ENCODE measurements around the gene PRKG1.

PRKG1 gene

DNA sequence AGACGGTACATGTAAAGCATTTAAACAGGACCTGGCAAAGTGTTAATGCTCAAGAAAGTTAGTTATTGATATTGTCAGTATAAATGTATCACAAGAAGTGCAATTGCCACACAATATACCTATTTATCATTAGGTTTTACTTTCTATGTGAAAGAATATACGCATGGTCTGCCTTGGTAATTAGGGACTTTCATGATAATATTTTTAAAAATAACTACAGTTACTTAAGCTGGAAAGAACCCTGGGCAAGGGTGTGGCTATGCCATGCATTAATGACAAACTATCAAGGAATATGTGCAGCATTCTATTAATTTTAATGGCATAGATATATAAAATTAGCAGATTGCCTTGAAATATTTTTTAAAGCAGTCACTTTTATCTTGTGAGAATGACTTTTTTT lies 433.9 kb downstream of the PRKG1 start:
- Histone ChIP-seq H3K4me2 (ENCODE audit: low read length) (no peak overlapping the region), H4K20me1 (ENCODE audit: control insufficient read depth, insufficient read depth, low read depth, low read length) (no peaks in the 10 kb centered on the region), H3K4me1 (ENCODE audit: control insufficient read depth, low read length) (no peaks in the 10 kb centered on the region), H3K27ac (ENCODE audit: low read depth, low read length) (no peak overlapping the region), H3K4me3 (ENCODE audit: low read length) (no peak overlapping the region), H3K36me3 (ENCODE audit: control insufficient read depth, low read length) (no peaks in the 10 kb centered on the region), H3F3A (ENCODE audit: control insufficient read depth, insufficient read depth) (no peaks in the 10 kb centered on the region), H3K27me3 (ENCODE audit: control insufficient read depth, low read length) (no peaks in the 10 kb centered on the region), H3K9me3 (ENCODE audit: control insufficient read depth, insufficient read depth, low read length) (no peaks in the 10 kb centered on the region), H3K9me2 (replicated peaks; ENCODE audit: control insufficient read depth, low read length) (no peaks in the 10 kb centered on the region), H3K79me2 (ENCODE audit: control insufficient read depth, low read length) (no peaks in the 10 kb centered on the region)
- TF ChIP-seq, protein P1, sequence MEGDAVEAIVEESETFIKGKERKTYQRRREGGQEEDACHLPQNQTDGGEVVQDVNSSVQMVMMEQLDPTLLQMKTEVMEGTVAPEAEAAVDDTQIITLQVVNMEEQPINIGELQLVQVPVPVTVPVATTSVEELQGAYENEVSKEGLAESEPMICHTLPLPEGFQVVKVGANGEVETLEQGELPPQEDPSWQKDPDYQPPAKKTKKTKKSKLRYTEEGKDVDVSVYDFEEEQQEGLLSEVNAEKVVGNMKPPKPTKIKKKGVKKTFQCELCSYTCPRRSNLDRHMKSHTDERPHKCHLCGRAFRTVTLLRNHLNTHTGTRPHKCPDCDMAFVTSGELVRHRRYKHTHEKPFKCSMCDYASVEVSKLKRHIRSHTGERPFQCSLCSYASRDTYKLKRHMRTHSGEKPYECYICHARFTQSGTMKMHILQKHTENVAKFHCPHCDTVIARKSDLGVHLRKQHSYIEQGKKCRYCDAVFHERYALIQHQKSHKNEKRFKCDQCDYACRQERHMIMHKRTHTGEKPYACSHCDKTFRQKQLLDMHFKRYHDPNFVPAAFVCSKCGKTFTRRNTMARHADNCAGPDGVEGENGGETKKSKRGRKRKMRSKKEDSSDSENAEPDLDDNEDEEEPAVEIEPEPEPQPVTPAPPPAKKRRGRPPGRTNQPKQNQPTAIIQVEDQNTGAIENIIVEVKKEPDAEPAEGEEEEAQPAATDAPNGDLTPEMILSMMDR (IDR thresholded peaks at IDR 0.05; ENCODE audit: low read depth, low read length, poor library complexity, severe bottlenecking) = no peak
- no peak for TF ChIP-seq EZH2phosphoT487 (IDR thresholded peaks at IDR 0.05; ENCODE audit: borderline replicate concordance, low read length)

DNA sequence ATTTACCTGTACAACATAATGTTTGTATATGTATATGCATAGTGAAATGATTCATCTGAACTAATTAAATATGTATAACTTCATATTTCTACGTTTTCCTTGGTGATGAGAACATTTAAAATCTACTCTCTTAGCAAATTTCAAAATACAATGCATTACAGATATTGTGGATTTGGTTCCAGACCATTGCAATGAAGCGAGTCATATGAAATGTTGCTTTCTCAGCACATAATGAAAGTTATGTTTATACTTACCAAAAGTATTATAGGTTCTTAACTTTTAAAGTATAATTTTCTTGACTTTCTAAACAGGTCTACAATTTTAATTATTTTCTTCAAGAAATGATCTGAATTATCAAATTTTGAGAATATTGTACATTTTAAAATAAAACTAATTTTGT lies 435.9 kb downstream of the PRKG1 start:
- no peaks in the 10 kb centered on the region for H3K79me2 ChIP-seq (ENCODE audit: control insufficient read depth, low read length)
- H3K9me3 ChIP-seq (ENCODE audit: control insufficient read depth, insufficient read depth, low read length) = no peaks in the 10 kb centered on the region
- no peaks in the 10 kb centered on the region for H3F3A ChIP-seq (ENCODE audit: control insufficient read depth, insufficient read depth)
- no peak overlapping the region for H3K4me2 ChIP-seq (ENCODE audit: low read length)
- no peak overlapping the region for H3K27ac ChIP-seq (ENCODE audit: low read depth, low read length)
- no peaks in the 10 kb centered on the region for H3K36me3 ChIP-seq (ENCODE audit: control insufficient read depth, low read length)
- no peaks in the 10 kb centered on the region for H4K20me1 ChIP-seq (ENCODE audit: control insufficient read depth, insufficient read depth, low read depth, low read length)
- no peaks in the 10 kb centered on the region for H3K9me2 ChIP-seq (replicated peaks; ENCODE audit: control insufficient read depth, low read length)
- no peaks in the 10 kb centered on the region for H3K4me1 ChIP-seq (ENCODE audit: control insufficient read depth, low read length)
- H3K27me3 ChIP-seq (ENCODE audit: control insufficient read depth, low read length) = no peaks in the 10 kb centered on the region
- TF ChIP-seq EZH2phosphoT487 (IDR thresholded peaks at IDR 0.05; ENCODE audit: borderline replicate concordance, low read length) = no peak
- TF ChIP-seq, protein P1 (IDR thresholded peaks at IDR 0.05; ENCODE audit: low read depth, low read length, poor library complexity, severe bottlenecking) = no peak
- H3K4me3 ChIP-seq (ENCODE audit: low read length) = no peak overlapping the region

DNA sequence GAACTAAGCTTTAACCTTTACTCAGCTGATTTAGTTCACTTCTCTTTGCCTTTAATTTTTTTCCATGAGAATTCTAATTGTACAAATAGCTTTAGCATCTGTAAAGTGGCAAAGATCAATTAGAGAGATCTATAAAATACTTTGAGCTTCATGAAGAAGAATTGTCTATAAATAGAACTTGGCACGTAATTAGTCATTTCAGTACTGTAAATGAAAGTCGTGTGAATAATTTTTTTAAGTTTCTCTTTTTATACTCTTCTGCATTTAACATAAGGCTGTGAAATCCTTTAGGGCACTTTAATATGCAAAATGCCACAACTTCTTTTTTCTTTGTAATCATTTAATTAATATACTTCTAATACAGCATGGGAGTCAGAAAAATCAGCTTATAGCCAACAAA lies 447.3 kb downstream of the PRKG1 start:
- Histone ChIP-seq H3K27me3 (ENCODE audit: control insufficient read depth, low read length) (no peaks in the 10 kb centered on the region; the same call in 1 of the 2 replicates), H3K4me1 (ENCODE audit: control insufficient read depth, low read length) (no peaks in the 10 kb centered on the region), H3K4me2 (ENCODE audit: low read length) (no peak overlapping the region), H3K9me2 (replicated peaks; ENCODE audit: control insufficient read depth, low read length) (no peaks in the 10 kb centered on the region), H3K79me2 (ENCODE audit: control insufficient read depth, low read length) (no peaks in the 10 kb centered on the region), H3K27ac (ENCODE audit: low read depth, low read length) (no peak overlapping the region), H3F3A (ENCODE audit: control insufficient read depth, insufficient read depth) (no peaks in the 10 kb centered on the region), H3K4me3 (ENCODE audit: low read length) (no peak overlapping the region), H4K20me1 (ENCODE audit: control insufficient read depth, insufficient read depth, low read depth, low read length) (no peaks in the 10 kb centered on the region), H3K36me3 (ENCODE audit: control insufficient read depth, low read length) (no peaks in the 10 kb centered on the region), H3K9me3 (ENCODE audit: control insufficient read depth, insufficient read depth, low read length) (no peaks in the 10 kb centered on the region)
- no peak for TF ChIP-seq EZH2phosphoT487 (IDR thresholded peaks at IDR 0.05; ENCODE audit: borderline replicate concordance, low read length)
- TF ChIP-seq, protein P1 (IDR thresholded peaks at IDR 0.05; ENCODE audit: low read depth, low read length, poor library complexity, severe bottlenecking) = no peak

DNA sequence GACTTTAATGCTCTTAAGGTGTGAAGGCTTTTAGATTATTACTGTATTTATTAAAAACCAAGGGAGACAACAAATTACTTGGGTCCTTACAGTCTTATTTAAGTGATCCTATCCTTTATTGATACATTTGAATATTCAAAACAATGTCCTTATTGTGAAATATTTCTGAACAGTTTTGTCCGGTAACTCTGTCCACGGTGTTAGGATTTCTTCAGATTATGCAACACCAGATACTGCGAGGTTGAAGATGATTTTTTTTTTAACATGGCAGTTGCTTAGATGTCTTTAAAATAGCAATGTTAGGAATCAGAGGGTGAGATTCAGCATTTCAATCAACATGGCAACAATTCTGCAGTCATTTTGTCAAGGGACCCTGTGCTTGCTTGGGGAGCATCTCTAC lies 448.6 kb downstream of the PRKG1 start:
- no peak overlapping the region for H3K27ac ChIP-seq (ENCODE audit: low read depth, low read length)
- H3K4me3 ChIP-seq (ENCODE audit: low read length) = no peak overlapping the region
- H4K20me1 ChIP-seq (ENCODE audit: control insufficient read depth, insufficient read depth, low read depth, low read length) = no peaks in the 10 kb centered on the region
- no peaks in the 10 kb centered on the region for H3K36me3 ChIP-seq (ENCODE audit: control insufficient read depth, low read length)
- no peaks in the 10 kb centered on the region for H3K79me2 ChIP-seq (ENCODE audit: control insufficient read depth, low read length)
- no peaks in the 10 kb centered on the region for H3K9me3 ChIP-seq (ENCODE audit: control insufficient read depth, insufficient read depth, low read length)
- no peaks in the 10 kb centered on the region for H3K4me1 ChIP-seq (ENCODE audit: control insufficient read depth, low read length)
- no peaks in the 10 kb centered on the region; the same call in 1 of the 2 replicates for H3K27me3 ChIP-seq (ENCODE audit: control insufficient read depth, low read length)
- no peaks in the 10 kb centered on the region for H3F3A ChIP-seq (ENCODE audit: control insufficient read depth, insufficient read depth)
- no peaks in the 10 kb centered on the region for H3K9me2 ChIP-seq (replicated peaks; ENCODE audit: control insufficient read depth, low read length)
- TF ChIP-seq EZH2phosphoT487 (IDR thresholded peaks at IDR 0.05; ENCODE audit: borderline replicate concordance, low read length) = no peak
- TF ChIP-seq, protein P1 (IDR thresholded peaks at IDR 0.05; ENCODE audit: low read depth, low read length, poor library complexity, severe bottlenecking) = no peak
- H3K4me2 ChIP-seq (ENCODE audit: low read length) = no peak overlapping the region
